B cell (primary cell): ENCODE measurements around the gene TXNL1. TPM values are rescaled to one million over a fixed set of nuclear protein-coding genes. Genes with fewer than 3 reads are reported as not detected.
A peak's percentile ranks its signal among the peaks of the same experiment; 100 is the strongest.

Experiments used
- ATAC-seq: fragments of 200-7000 bp; cut with Tn5 transposase; one replicate; pipeline ENCODE4 v1.10.0; 2021; ENCODE audit warnings: low read depth, mild to moderate bottlenecking, moderate number of reproducible peaks, moderate library complexity
- CTCF ChIA-PET: fragments of 350-600 bp; sonication (Branson Sonifier 250); formaldehyde crosslinking; loops from one replicate; lab custom pipeline; 2021; ENCODE audit warnings: antibody characterized with exemption, inconsistent platforms; lab: Charles Lee
- POLR2A ChIA-PET: fragments of 350-600 bp; sonication (Branson Sonifier 250); formaldehyde crosslinking; loops from one replicate; lab custom pipeline; 2021; ENCODE audit warnings: antibody characterized with exemption; lab: Charles Lee
- DNase-seq: peaks from one replicate; pipeline ENCODE4 v3.0.0; 2013
- H2AFZ ChIP-seq: 2 replicates; pipeline ENCODE4 v1.6.1; 2012; ENCODE audit warnings: mild to moderate bottlenecking, low read depth, low read length; ENCODE audit not compliant: insufficient read depth, poor library complexity, severe bottlenecking
- H3K27ac ChIP-seq, 2 donors: 1 replicate in 1 of 2; 2 replicates in 1 of 2; pipeline ENCODE4 v1.5.1; 2012 to 2013; ENCODE audit warnings: low read length in 2 of 2, mild to moderate bottlenecking in 2 of 2, moderate library complexity in 1 of 2
- H3K27me3 ChIP-seq, 4 experiments: fragments of 200-600 bp in 1 of 4; sonication (generic) in 1 of 4; replicated peaks in 1 of 4; 1 replicate in 2 of 4; 2 replicates in 2 of 4; pipeline versions ENCODE4 v1.6.1 to v1.7.0; 2013 to 2016; ENCODE audit warnings: low read length in 3 of 4, mild to moderate bottlenecking in 2 of 4, mixed read lengths in 1 of 4, moderate library complexity in 1 of 4; ENCODE audit not compliant: insufficient read depth in 4 of 4, control insufficient read depth in 3 of 4; ENCODE audit errors: control extremely low read depth in 1 of 4
- H3K36me3 ChIP-seq, 2 experiments: replicated peaks in 1 of 2; 1 replicate in 1 of 2; 2 replicates in 1 of 2; pipeline versions ENCODE4 v1.6.1 to v1.7.1; 2013; ENCODE audit warnings: low read length in 1 of 2; ENCODE audit not compliant: insufficient read depth in 2 of 2, control insufficient read depth in 1 of 2; ENCODE audit errors: control extremely low read depth in 1 of 2, extremely low read depth in 1 of 2
- H3K4me1 ChIP-seq, 2 donors: fragments of 200-600 bp in 1 of 2; sonication (generic) in 1 of 2; 1 replicate in 1 of 2; 2 replicates in 1 of 2; pipeline versions ENCODE4 v1.5.1 to v1.6.1; 2013 to 2017; ENCODE audit warnings: low read length in 2 of 2; ENCODE audit not compliant: control insufficient read depth in 2 of 2, insufficient read depth in 2 of 2
- H3K4me2 ChIP-seq: replicated peaks from 2 replicates; pipeline ENCODE3; 2012; ENCODE audit warnings: mild to moderate bottlenecking, low read depth, low read length; ENCODE audit not compliant: poor library complexity, severe bottlenecking
- H3K4me3 ChIP-seq, 5 experiments: fragments of 200-600 bp in 1 of 5; sonication (generic) in 1 of 5; 1 replicate in 3 of 5; 2 replicates in 2 of 5; pipeline versions ENCODE4 v1.5.1 to v1.7.0; 2011 to 2016; ENCODE audit warnings: low read length in 4 of 5, mild to moderate bottlenecking in 4 of 5, low read depth in 2 of 5, control low read depth in 1 of 5, moderate library complexity in 1 of 5; ENCODE audit not compliant: insufficient read depth in 1 of 5; ENCODE audit errors: control extremely low read depth in 1 of 5, extremely low read depth in 1 of 5
- H3K79me2 ChIP-seq: fragments of 200-600 bp; sonication (generic); one replicate; pipeline ENCODE4 v1.6.0; 2016; ENCODE audit warnings: low read length; ENCODE audit not compliant: control insufficient read depth, insufficient read depth
- H3K9ac ChIP-seq: fragments of 200-600 bp; sonication (generic); 2 replicates; pipeline ENCODE4 v1.6.1; 2017; ENCODE audit warnings: mild to moderate bottlenecking, low read length, moderate library complexity
- H3K9me3 ChIP-seq, 3 donors: one replicate each; pipeline versions ENCODE4 v1.6.1 to v1.7.1; 2013; ENCODE audit warnings: low read length in 2 of 3; ENCODE audit not compliant: control insufficient read depth in 2 of 3, insufficient read depth in 1 of 3; ENCODE audit errors: control extremely low read depth in 1 of 3
- H4K20me1 ChIP-seq: 2 replicates; pipeline ENCODE4 v1.6.0; 2012; ENCODE audit warnings: mild to moderate bottlenecking, low read length; ENCODE audit not compliant: insufficient read depth, control insufficient read depth, poor library complexity, severe bottlenecking
- H3K27ac Mint-ChIP-seq: one replicate; pipeline ENCODE4 v1.8.0; 2021; ENCODE audit warnings: mixed read lengths
- H3K27me3 Mint-ChIP-seq: one replicate; pipeline ENCODE4 v1.8.0; 2021; ENCODE audit warnings: mixed read lengths
- H3K4me1 Mint-ChIP-seq: one replicate; pipeline ENCODE4 v1.8.0; 2021; ENCODE audit warnings: mixed read lengths
- H3K4me3 Mint-ChIP-seq: one replicate; pipeline ENCODE4 v1.8.0; 2021; ENCODE audit warnings: mixed read lengths
- H3K9me3 Mint-ChIP-seq: one replicate; pipeline ENCODE4 v1.8.0; 2022; ENCODE audit warnings: mixed read lengths; ENCODE audit not compliant: insufficient read depth
- CTCF ChIP-seq: fragments of 200-600 bp; IDR thresholded peaks from one replicate; pipeline ENCODE4 v1.8.0; 2022; ENCODE audit warnings: antibody characterized with exemption, mild to moderate bottlenecking
- EZH2 ChIP-seq: IDR thresholded peaks from 2 replicates; pipeline ENCODE4 v1.6.1; 2012; ENCODE audit warnings: borderline replicate concordance, low read depth, mild to moderate bottlenecking, moderate library complexity, low read length; ENCODE audit not compliant: insufficient read depth, poor library complexity, severe bottlenecking
- WGBS: methylation state at CpG from one replicate; pipeline ENCODE4 v1.1.5; 2013; ENCODE audit warnings: missing lambda C conversion rate; ENCODE audit not compliant: insufficient coverage; 5-methylcytosine and 5-hydroxymethylcytosine counted together
- intact Hi-C: fragments of 100-400 bp; cut with micrococcal nuclease; formaldehyde crosslinking; loops from one replicate; pipeline ENCODE4 v1.10.0; 2022
- polyA plus RNA-seq: library from polyadenylated mRNA; depleted of rRNA; stranded (reverse); fragments of >200 nt; gene quantifications from 2 replicates; pipeline ENCODE4 v1.2.3, GENCODE V29; 2012
- total RNA-seq, 2 donors: library from RNA; stranded (reverse); fragments of 120-200 nt in 1 of 2; gene quantifications; 1 replicate in 1 of 2; 2 replicates in 1 of 2; pipeline versions ENCODE4 v1.2.3 to v1.2.4, GENCODE V29; 2013 to 2022

TXNL1 gene
- total and polyA plus RNA-seq, 2 donors (not counting 1 experiment from before 2014, with no cell fraction given), result 20.2 to 45.4 TPM

GRCh38 chr18:56639104-56639381 lies 651 bp upstream of the TXNL1 start:
- H3K36me3 ChIP-seq, result no peaks in the 10 kb centered on the region
- Mint-ChIP-seq H3K27me3 (no peaks in the 10 kb centered on the region), H3K9me3 (no peaks in the 10 kb centered on the region), H3K4me3 (peak overlapping the region; percentile 93), H3K27ac (peak overlapping the region; percentile 95), H3K4me1 (peaks cover 44% of the 10 kb centered on the region)
- H3K27me3 ChIP-seq, result no peaks in the 10 kb centered on the region
- WGBS, result 26% methylated on average over 6 of the region's 6 CpGs
- no peak for DNase-seq
- peak overlapping the region; percentile 92 to 94 for H3K27ac ChIP-seq
- ChIA-PET POLR2A (interaction anchor here (2.1 kb wide), 1 partner anchor 12 kb away, joined by 10 read pairs; the partner anchor contains the start of gene WDR7), CTCF (interaction anchor here (3.1 kb wide), 1 partner anchor 11 kb away, joined by 19 read pairs; the partner anchor contains the start of gene WDR7)
- H2AFZ ChIP-seq, result peak overlapping the region; percentile 95
- H3K4me2 ChIP-seq, result peak overlapping the region; percentile 81
- H3K4me1 ChIP-seq, result peaks cover 15 to 23% of the 10 kb centered on the region in 2 donors
- peak overlapping the region; percentile 84 for H3K9ac ChIP-seq
- TF ChIP-seq CTCF (no peak), EZH2 (no peak)
- ATAC-seq, result no peak
- H3K4me3 ChIP-seq, result peak overlapping the region; percentile 49 to 97 (median 89)
- H3K9me3 ChIP-seq, result no peaks in the 10 kb centered on the region
- peaks cover 56% of the 10 kb centered on the region for H3K79me2 ChIP-seq
- peaks cover 14% of the 10 kb centered on the region for H4K20me1 ChIP-seq
- intact Hi-C loops, result loop anchor here (2.0 to 5.0 kb wide), 2 partner anchors 1052 to 1318 kb away; partner anchors contain the start of gene TCF4

GRCh38 chr18:56637711-56638231 lies 621 bp downstream of the TXNL1 start:
- Histone ChIP-seq H3K27ac (peak overlapping the region; percentile 92 to 94), H3K27me3 (no peaks in the 10 kb centered on the region), H3K4me1 (peaks cover 15 to 23% of the 10 kb centered on the region in 2 donors), H3K79me2 (peaks cover 68% of the 10 kb centered on the region), H3K4me2 (peak overlapping the region; percentile 81), H4K20me1 (peaks cover 16% of the 10 kb centered on the region), H3K36me3 (no peaks in the 10 kb centered on the region), H3K4me3 (peak overlapping the region; percentile 72 to 97 (median 89)), H2AFZ (peak overlapping the region; percentile 95), H3K9me3 (no peaks in the 10 kb centered on the region), H3K9ac (peak overlapping the region; percentile 84)
- Mint-ChIP-seq H3K4me1 (peaks cover 46% of the 10 kb centered on the region), H3K27ac (peak overlapping the region; percentile 95), H3K27me3 (no peaks in the 10 kb centered on the region), H3K4me3 (peak overlapping the region; percentile 93), H3K9me3 (no peaks in the 10 kb centered on the region)
- ATAC-seq, result no peak
- no peak for DNase-seq
- ChIA-PET POLR2A (interaction anchor here (0.5 to 2.1 kb wide), 2 partner anchors 13 to 1316 kb away, joined by 10 read pairs; partner anchors contain the start of gene WDR7), CTCF (interaction anchor here (1.0 to 3.1 kb wide), 2 partner anchors 12 to 858 kb away, joined by 3 to 19 read pairs; partner anchors contain the start of gene WDR7)
- intact Hi-C loops, result loop anchor here (1.0 to 5.0 kb wide), 3 partner anchors 14 to 1317 kb away; partner anchors contain the start of genes TCF4 and WDR7
- WGBS, result under 1% methylated on average over 13 of the region's 18 CpGs
- no peak for TF ChIP-seq CTCF
